H1 (cell line): ENCODE measurements around the gene TP53. TPM values are rescaled to one million over a fixed set of nuclear protein-coding genes. Genes with fewer than 3 reads are reported as not detected.

ENCODE experiments used
- CTCF ChIA-PET: fragments of 300-600 bp; sonication (Branson Sonifier 250); formaldehyde crosslinking; loops from one replicate; lab custom pipeline; 2021; ENCODE audit not compliant: partially characterized antibody; lab: Charles Lee
- POLR2A ChIA-PET: fragments of 300-600 bp; sonication (Branson Sonifier 250); formaldehyde crosslinking; loops from one replicate; lab custom pipeline; 2021; ENCODE audit warnings: inconsistent platforms; ENCODE audit not compliant: partially characterized antibody; lab: Charles Lee
- DNase-seq, 2 experiments: peaks; one replicate each; pipeline versions ENCODE4 v3.0.0 to v3.0.0-alpha.2; 2010 to 2022; ENCODE audit warnings: low spot score in 2 of 2, low read depth in 1 of 2, mixed read lengths in 1 of 2
- FAIRE-seq: peaks from 2 replicates; lab custom pipeline; 2011; peaks lifted over from hg19 to GRCh38; lab: Jason Lieb, UNC
- H2AFZ ChIP-seq: 2 replicates; pipeline ENCODE4 v1.8.1; 2012; ENCODE audit warnings: low read length, inconsistent platforms
- H2AK5ac ChIP-seq: 2 replicates; pipeline ENCODE4 v1.6.1; 2013; ENCODE audit warnings: low read depth, low read length
- H2BK120ac ChIP-seq: replicated peaks from 2 replicates; pipeline ENCODE3; 2013; ENCODE audit warnings: low read depth, low read length, inconsistent platforms
- H2BK12ac ChIP-seq: 2 replicates; pipeline ENCODE4 v1.6.1; 2013; ENCODE audit warnings: low read depth, low read length
- H2BK15ac ChIP-seq: 2 replicates; pipeline ENCODE4 v1.6.1; 2013; ENCODE audit warnings: low read length
- H2BK20ac ChIP-seq: 2 replicates; pipeline ENCODE4 v1.6.1; 2013; ENCODE audit warnings: low read length
- H2BK5ac ChIP-seq: 2 replicates; pipeline ENCODE4 v1.6.1; 2013; ENCODE audit warnings: low read depth, low read length
- H3K14ac ChIP-seq: 2 replicates; pipeline ENCODE4 v1.6.1; 2013; ENCODE audit warnings: inconsistent platforms; ENCODE audit not compliant: insufficient read length
- H3K18ac ChIP-seq: 2 replicates; pipeline ENCODE4 v1.6.1; 2013; ENCODE audit warnings: low read length; ENCODE audit errors: extremely low read depth
- H3K23ac ChIP-seq: 2 replicates; pipeline ENCODE4 v1.6.1; 2013; ENCODE audit warnings: inconsistent platforms; ENCODE audit not compliant: insufficient read length
- H3K23me2 ChIP-seq: 2 replicates; pipeline ENCODE4 v1.6.1; 2013; ENCODE audit warnings: low read depth, low read length
- H3K27ac ChIP-seq: 2 replicates; pipeline ENCODE4 v1.6.1; 2011; ENCODE audit warnings: low read depth, low read length, inconsistent platforms
- H3K27me3 ChIP-seq, 4 experiments: replicated peaks in 1 of 4; 1 replicate in 1 of 4; 2 replicates in 3 of 4; pipeline versions ENCODE4 v1.6.1 to v1.8.1; 2011 to 2013; ENCODE audit warnings: low read length in 3 of 4, mild to moderate bottlenecking in 3 of 4, inconsistent platforms in 2 of 4, mixed read lengths in 2 of 4, moderate library complexity in 1 of 4; ENCODE audit not compliant: control insufficient read depth in 3 of 4, insufficient read depth in 3 of 4; ENCODE audit errors: extremely low read depth in 1 of 4
- H3K36me3 ChIP-seq, 4 experiments: 2 replicates each; pipeline versions ENCODE4 v1.6.1 to v1.8.1; 2011 to 2013; ENCODE audit warnings: mild to moderate bottlenecking in 4 of 4, low read length in 3 of 4, moderate library complexity in 2 of 4, control low read depth in 1 of 4, inconsistent platforms in 1 of 4; ENCODE audit not compliant: insufficient read depth in 4 of 4, control insufficient read depth in 2 of 4
- H3K4ac ChIP-seq: replicated peaks from 2 replicates; pipeline ENCODE3; 2013; ENCODE audit warnings: low read length, low read depth, mixed read lengths, inconsistent platforms; ENCODE audit not compliant: insufficient read length
- H3K4me1 ChIP-seq, 4 experiments: replicated peaks in 1 of 4; 1 replicate in 1 of 4; 2 replicates in 3 of 4; pipeline versions ENCODE4 v1.6.1 to v1.8.1; 2011 to 2013; ENCODE audit warnings: low read length in 3 of 4, inconsistent platforms in 2 of 4, mixed read lengths in 1 of 4; ENCODE audit not compliant: insufficient read depth in 4 of 4, control insufficient read depth in 3 of 4
- H3K4me2 ChIP-seq, 2 experiments: 2 replicates each; pipeline versions ENCODE4 v1.6.1 to v1.8.1; 2011 to 2013; ENCODE audit warnings: low read depth in 2 of 2, low read length in 2 of 2, control low read depth in 1 of 2, inconsistent platforms in 1 of 2, mild to moderate bottlenecking in 1 of 2; ENCODE audit not compliant: insufficient read depth in 1 of 2
- H3K4me3 ChIP-seq, 4 experiments: fragments of 200-600, 300-600 bp in 1 of 4; sonication (generic), shearing (Covaris generic), sonication (Bioruptor Twin) in 1 of 4; 2 replicates each; pipeline versions ENCODE4 v1.5.1 to v1.8.1; 2011 to 2016; ENCODE audit warnings: low read length in 4 of 4, low read depth in 3 of 4, control low read depth in 2 of 4, inconsistent platforms in 2 of 4, mild to moderate bottlenecking in 2 of 4, mixed read lengths in 1 of 4, moderate library complexity in 1 of 4; ENCODE audit not compliant: insufficient read depth in 2 of 4; ENCODE audit errors: extremely low read depth in 1 of 4
- H3K56ac ChIP-seq: replicated peaks from 2 replicates; pipeline ENCODE3; 2013; ENCODE audit warnings: low read depth, mild to moderate bottlenecking, mixed read lengths, low read length, inconsistent platforms; ENCODE audit not compliant: insufficient read length
- H3K79me1 ChIP-seq: 2 replicates; pipeline ENCODE4 v1.6.1; 2013; ENCODE audit warnings: low read depth, low read length, control low read depth
- H3K79me2 ChIP-seq, 2 experiments: 2 replicates each; pipeline versions ENCODE4 v1.6.1 to v1.8.1; 2012 to 2013; ENCODE audit warnings: low read length in 2 of 2, mild to moderate bottlenecking in 2 of 2, inconsistent platforms in 1 of 2; ENCODE audit not compliant: insufficient read depth in 2 of 2, control insufficient read depth in 1 of 2
- H3K9ac ChIP-seq, 4 experiments: replicated peaks in 1 of 4; 1 replicate in 1 of 4; 2 replicates in 3 of 4; pipeline versions ENCODE4 v1.6.1 to v1.8.1; 2011 to 2013; ENCODE audit warnings: low read depth in 3 of 4, low read length in 3 of 4, control low read depth in 2 of 4, mild to moderate bottlenecking in 2 of 4, moderate library complexity in 2 of 4, inconsistent platforms in 1 of 4; ENCODE audit errors: extremely low read depth in 1 of 4
- H3K9me3 ChIP-seq, 2 experiments: 2 replicates each; pipeline versions ENCODE4 v1.6.1 to v1.8.1; 2012 to 2013; ENCODE audit warnings: mild to moderate bottlenecking in 2 of 2, moderate library complexity in 2 of 2, control low read depth in 1 of 2, inconsistent platforms in 1 of 2, low read depth in 1 of 2, low read length in 1 of 2, mixed read lengths in 1 of 2; ENCODE audit not compliant: insufficient read depth in 2 of 2
- H4K20me1 ChIP-seq, 2 experiments: replicated peaks in 1 of 2; 2 replicates each; pipeline versions ENCODE3 to v1.8.1; 2011 to 2013; ENCODE audit warnings: inconsistent platforms in 2 of 2, low read length in 2 of 2, mild to moderate bottlenecking in 1 of 2; ENCODE audit not compliant: insufficient read depth in 2 of 2, control insufficient read depth in 1 of 2
- H4K5ac ChIP-seq: 2 replicates; pipeline ENCODE4 v1.6.1; 2013; ENCODE audit warnings: low read length, low read depth, mixed read lengths, inconsistent platforms; ENCODE audit not compliant: insufficient read length
- H4K8ac ChIP-seq: 2 replicates; pipeline ENCODE4 v1.8.0; 2013; ENCODE audit warnings: mild to moderate bottlenecking, moderate library complexity, low read length, inconsistent platforms; ENCODE audit not compliant: insufficient read depth; ENCODE audit errors: extremely low read depth
- H4K91ac ChIP-seq: replicated peaks from 2 replicates; pipeline ENCODE3; 2013; ENCODE audit warnings: low read length, mixed read lengths, inconsistent platforms; ENCODE audit not compliant: insufficient read length
- BACH1 ChIP-seq: IDR thresholded peaks from 2 replicates; pipeline ENCODE4 v1.6.1; 2012; ENCODE audit warnings: low read length, improper control_type of control experiment
- BCL11A ChIP-seq, 2 experiments: IDR thresholded peaks; one replicate each; pipeline ENCODE4 v1.6.1; 2011; ENCODE audit warnings: low read depth in 2 of 2, low read length in 2 of 2, mild to moderate bottlenecking in 2 of 2
- EGR1 ChIP-seq: IDR thresholded peaks from 2 replicates; pipeline ENCODE4 v1.6.1; 2011; ENCODE audit warnings: low read depth, low read length, borderline replicate concordance
- RBBP5 ChIP-seq: IDR thresholded peaks from 2 replicates; pipeline ENCODE4 v1.7.1; 2012; ENCODE audit warnings: low read depth, mild to moderate bottlenecking, inconsistent platforms, low read length, moderate library complexity, borderline replicate concordance
- RNF2 ChIP-seq: fragments of 200-900, 300-1000 bp; sonication (generic); IDR thresholded peaks from 2 replicates; pipeline ENCODE4 v1.7.1; 2016; ENCODE audit warnings: borderline replicate concordance, low read depth, mild to moderate bottlenecking, antibody characterized with exemption, low read length; ENCODE audit not compliant: poor library complexity, severe bottlenecking; ENCODE audit errors: missing control alignments
- RXRA ChIP-seq: IDR thresholded peaks from 2 replicates; pipeline ENCODE4 v1.6.1; 2011; ENCODE audit warnings: low read depth, mild to moderate bottlenecking, low read length, moderate library complexity; ENCODE audit not compliant: insufficient read depth
- SIX5 ChIP-seq: IDR thresholded peaks from 2 replicates; pipeline ENCODE4 v1.6.1; 2011; ENCODE audit warnings: mild to moderate bottlenecking, low read depth, low read length
- SP2 ChIP-seq: IDR thresholded peaks from 2 replicates; pipeline ENCODE4 v1.6.1; 2012; ENCODE audit warnings: mild to moderate bottlenecking, low read length, inconsistent platforms
- WGBS, 2 experiments: shearing (Covaris generic) in 1 of 2; methylation state at CpG; one replicate each; pipeline versions ENCODE4 v1.1.6 to v1.1.7; 2013 to 2015; ENCODE audit warnings: low lambda C conversion rate in 2 of 2, mixed read lengths in 2 of 2, inconsistent platforms in 1 of 2, low coverage in 1 of 2, missing lambda C conversion rate in 1 of 2; ENCODE audit not compliant: insufficient replicate concordance in 2 of 2, insufficient coverage in 1 of 2, insufficient read length in 1 of 2; ENCODE audit errors: extremely low coverage in 1 of 2, missing lambda C conversion rate in 1 of 2; 5-methylcytosine and 5-hydroxymethylcytosine counted together
- polyA plus RNA-seq, 7 experiments: library from polyadenylated mRNA; depleted of rRNA in 3 of 7; stranded (reverse) in 5 of 7; unstranded in 2 of 7; fragments of >200 nt in 5 of 7; fragments of 200-250 nt in 2 of 7; gene quantifications; 1 replicate in 5 of 7; 2 replicates in 1 of 7; 4 replicates in 1 of 7; pipeline versions ENCODE4 v1.2.1 to v1.2.3, GENCODE V29; 2011 to 2013; ENCODE audit warnings: missing spikeins in 2 of 7, mixed read lengths in 2 of 7
- total RNA-seq: library from RNA; stranded (reverse); fragmentation: NEBNext Ultra II Directional; extraction: Animal tissue kit (Norgen Biotek cat#: 25700); gene quantifications from 2 replicates; pipeline ENCODE4 v1.2.1, GENCODE V29; 2021
- TF ChIP-seq, protein P1 (sequence below): IDR thresholded peaks from 2 replicates; pipeline ENCODE4 v1.6.1; 2012; ENCODE audit warnings: inconsistent platforms
- TF ChIP-seq, protein P2 (sequence below): IDR thresholded peaks from 2 replicates; pipeline ENCODE4 v1.6.1; 2012; ENCODE audit warnings: low read length, inconsistent platforms
- TF ChIP-seq, protein P3 (sequence below): IDR thresholded peaks from 2 replicates; pipeline ENCODE4 v1.6.1; 2011; ENCODE audit warnings: low read depth, mild to moderate bottlenecking, low read length; ENCODE audit not compliant: insufficient read depth

TP53 gene
- total and polyA plus RNA-seq, 2 of the 8 experiments (the other 6 are each of a cell fraction or from before 2014, with no cell fraction given), result 143 to 198 TPM

DNA sequence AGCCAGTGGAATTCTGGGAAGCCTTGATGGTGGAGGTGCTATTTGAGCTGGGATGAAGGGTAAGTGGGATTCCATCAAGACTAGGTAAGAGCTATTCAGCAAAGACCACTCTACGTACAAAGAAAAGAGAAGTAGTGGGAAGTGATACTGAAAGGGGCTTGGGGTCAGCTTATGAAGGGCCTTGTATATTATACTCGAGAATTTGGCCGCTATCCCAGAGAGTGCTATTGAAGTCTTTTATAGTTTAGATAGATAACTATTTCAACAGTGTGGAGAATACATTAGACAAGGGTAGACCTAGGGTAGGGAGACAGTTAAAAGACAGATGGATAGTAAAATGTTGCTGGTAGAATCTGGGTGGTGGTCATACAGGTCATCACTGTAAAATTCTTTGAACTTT, 40.6 kb upstream of the TP53 start:
- FAIRE-seq (no peak), DNase-seq (no peak)
- no peak overlapping the region for H3K23ac ChIP-seq
- H4K8ac ChIP-seq, result no peak overlapping the region
- no peak overlapping the region for H3K18ac ChIP-seq
- POLR2A ChIA-PET, result interaction anchor here (0.6 to 0.9 kb wide), 2 partner anchors 40 to 159 kb away, joined by 3 read pairs; partner anchors contain the start of gene TP53
- H2BK15ac ChIP-seq, result no peak overlapping the region
- H3K27ac ChIP-seq, result no peak overlapping the region
- H4K91ac ChIP-seq, result no peak overlapping the region
- H3K79me1 ChIP-seq, result no peaks in the 10 kb centered on the region
- no peak overlapping the region for H2AFZ ChIP-seq
- H4K5ac ChIP-seq, result no peak overlapping the region
- H3K36me3 ChIP-seq, result no peaks in the 10 kb centered on the region
- no peak overlapping the region for H3K56ac ChIP-seq
- H2BK20ac ChIP-seq, result no peak overlapping the region
- H3K79me2 ChIP-seq, result no peaks in the 10 kb centered on the region; a peak in 1 of 4 replicates
- H3K23me2 ChIP-seq, result no peaks in the 10 kb centered on the region
- H3K4me3 ChIP-seq, result no peak overlapping the region
- H3K9me3 ChIP-seq, result no peaks in the 10 kb centered on the region
- no peak overlapping the region for H2BK5ac ChIP-seq
- WGBS, 2 experiments, result 88% methylated on average over 3 of the region's 3 CpGs; no CpG with 5 or more reads in 1 of the 2 experiments
- no peak overlapping the region for H2BK120ac ChIP-seq
- no peak overlapping the region for H3K4ac ChIP-seq
- H2AK5ac ChIP-seq, result no peak overlapping the region
- no peak overlapping the region for H3K4me2 ChIP-seq
- CTCF ChIA-PET, result interaction anchor here (1.1 kb wide), 1 partner anchor 40 kb away, joined by 5 read pairs; the partner anchor contains the start of genes TP53 and WRAP53
- H2BK12ac ChIP-seq, result no peak overlapping the region
- no peaks in the 10 kb centered on the region for H4K20me1 ChIP-seq
- H3K9ac ChIP-seq, result no peak overlapping the region
- H3K14ac ChIP-seq, result no peak overlapping the region
- no peaks in the 10 kb centered on the region for H3K4me1 ChIP-seq
- H3K27me3 ChIP-seq, result no peaks in the 10 kb centered on the region; a peak in 1 of 7 replicates
- no peak for TF ChIP-seq RBBP5
- TF ChIP-seq BCL11A (IDR thresholded peaks at IDR 0.05; ENCODE audit: low read depth in 2 of 2, low read length in 2 of 2), result no peak
- TF ChIP-seq, protein P1, sequence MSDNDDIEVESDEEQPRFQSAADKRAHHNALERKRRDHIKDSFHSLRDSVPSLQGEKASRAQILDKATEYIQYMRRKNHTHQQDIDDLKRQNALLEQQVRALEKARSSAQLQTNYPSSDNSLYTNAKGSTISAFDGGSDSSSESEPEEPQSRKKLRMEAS, result no peak
- TF ChIP-seq BACH1, result no peak
- TF ChIP-seq RNF2, result no peak
- no peak for TF ChIP-seq SIX5
- TF ChIP-seq, protein P2, sequence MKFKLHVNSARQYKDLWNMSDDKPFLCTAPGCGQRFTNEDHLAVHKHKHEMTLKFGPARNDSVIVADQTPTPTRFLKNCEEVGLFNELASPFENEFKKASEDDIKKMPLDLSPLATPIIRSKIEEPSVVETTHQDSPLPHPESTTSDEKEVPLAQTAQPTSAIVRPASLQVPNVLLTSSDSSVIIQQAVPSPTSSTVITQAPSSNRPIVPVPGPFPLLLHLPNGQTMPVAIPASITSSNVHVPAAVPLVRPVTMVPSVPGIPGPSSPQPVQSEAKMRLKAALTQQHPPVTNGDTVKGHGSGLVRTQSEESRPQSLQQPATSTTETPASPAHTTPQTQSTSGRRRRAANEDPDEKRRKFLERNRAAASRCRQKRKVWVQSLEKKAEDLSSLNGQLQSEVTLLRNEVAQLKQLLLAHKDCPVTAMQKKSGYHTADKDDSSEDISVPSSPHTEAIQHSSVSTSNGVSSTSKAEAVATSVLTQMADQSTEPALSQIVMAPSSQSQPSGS, result no peak
- no peak for TF ChIP-seq SP2
- TF ChIP-seq EGR1, result no peak
- TF ChIP-seq, protein P3, sequence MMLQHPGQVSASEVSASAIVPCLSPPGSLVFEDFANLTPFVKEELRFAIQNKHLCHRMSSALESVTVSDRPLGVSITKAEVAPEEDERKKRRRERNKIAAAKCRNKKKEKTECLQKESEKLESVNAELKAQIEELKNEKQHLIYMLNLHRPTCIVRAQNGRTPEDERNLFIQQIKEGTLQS, result no peak
- no peak for TF ChIP-seq RXRA
